ENCODE measurements around the gene CX3CL1.

DNA sequence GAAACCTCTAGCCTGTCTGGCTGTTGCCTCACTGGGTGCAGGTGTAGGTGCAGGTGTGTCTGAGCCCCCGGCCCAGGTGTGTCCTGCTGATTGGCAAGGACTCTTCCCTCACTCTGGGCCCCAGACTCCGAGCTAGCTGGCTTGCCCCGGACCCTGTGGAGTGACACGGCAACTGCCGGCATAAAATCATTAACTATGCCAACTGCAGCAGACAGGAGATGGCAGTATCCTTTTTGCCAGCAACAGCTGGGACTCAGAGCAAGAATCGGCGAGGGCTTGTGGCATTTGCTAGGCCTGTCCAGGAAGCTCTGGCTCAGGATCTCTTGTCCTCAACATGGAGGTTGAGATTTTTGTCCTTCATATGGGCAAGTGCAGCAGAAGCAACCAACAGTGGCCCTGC lies 54.1 kb downstream of the CX3CL1 start:
- TF ChIP-seq, protein P1, sequence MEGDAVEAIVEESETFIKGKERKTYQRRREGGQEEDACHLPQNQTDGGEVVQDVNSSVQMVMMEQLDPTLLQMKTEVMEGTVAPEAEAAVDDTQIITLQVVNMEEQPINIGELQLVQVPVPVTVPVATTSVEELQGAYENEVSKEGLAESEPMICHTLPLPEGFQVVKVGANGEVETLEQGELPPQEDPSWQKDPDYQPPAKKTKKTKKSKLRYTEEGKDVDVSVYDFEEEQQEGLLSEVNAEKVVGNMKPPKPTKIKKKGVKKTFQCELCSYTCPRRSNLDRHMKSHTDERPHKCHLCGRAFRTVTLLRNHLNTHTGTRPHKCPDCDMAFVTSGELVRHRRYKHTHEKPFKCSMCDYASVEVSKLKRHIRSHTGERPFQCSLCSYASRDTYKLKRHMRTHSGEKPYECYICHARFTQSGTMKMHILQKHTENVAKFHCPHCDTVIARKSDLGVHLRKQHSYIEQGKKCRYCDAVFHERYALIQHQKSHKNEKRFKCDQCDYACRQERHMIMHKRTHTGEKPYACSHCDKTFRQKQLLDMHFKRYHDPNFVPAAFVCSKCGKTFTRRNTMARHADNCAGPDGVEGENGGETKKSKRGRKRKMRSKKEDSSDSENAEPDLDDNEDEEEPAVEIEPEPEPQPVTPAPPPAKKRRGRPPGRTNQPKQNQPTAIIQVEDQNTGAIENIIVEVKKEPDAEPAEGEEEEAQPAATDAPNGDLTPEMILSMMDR (IDR thresholded peaks at IDR 0.05; ENCODE audit: poor library complexity, severe bottlenecking) = no peak
- TF ChIP-seq POLR2AphosphoS5 (IDR thresholded peaks at IDR 0.05) = no peak
- no peak for TF ChIP-seq SMC3 (conservative IDR thresholded peaks at IDR 0.05; ENCODE audit: poor library complexity)
- no peak for TF ChIP-seq EZH2 (IDR thresholded peaks at IDR 0.05; ENCODE audit: borderline replicate concordance, insufficient read depth, low read length, poor library complexity, severe bottlenecking)
- no peak for TF ChIP-seq RAD21 (conservative IDR thresholded peaks at IDR 0.05)
- no peak for TF ChIP-seq EP300 (conservative IDR thresholded peaks at IDR 0.05; ENCODE audit: poor library complexity, severe bottlenecking)
- no peak for TF ChIP-seq MXI1 (conservative IDR thresholded peaks at IDR 0.05; ENCODE audit: poor library complexity, severe bottlenecking)
- TF ChIP-seq TAF1 (IDR thresholded peaks at IDR 0.05; ENCODE audit: low read depth) = no peak
- TF ChIP-seq, protein P2, sequence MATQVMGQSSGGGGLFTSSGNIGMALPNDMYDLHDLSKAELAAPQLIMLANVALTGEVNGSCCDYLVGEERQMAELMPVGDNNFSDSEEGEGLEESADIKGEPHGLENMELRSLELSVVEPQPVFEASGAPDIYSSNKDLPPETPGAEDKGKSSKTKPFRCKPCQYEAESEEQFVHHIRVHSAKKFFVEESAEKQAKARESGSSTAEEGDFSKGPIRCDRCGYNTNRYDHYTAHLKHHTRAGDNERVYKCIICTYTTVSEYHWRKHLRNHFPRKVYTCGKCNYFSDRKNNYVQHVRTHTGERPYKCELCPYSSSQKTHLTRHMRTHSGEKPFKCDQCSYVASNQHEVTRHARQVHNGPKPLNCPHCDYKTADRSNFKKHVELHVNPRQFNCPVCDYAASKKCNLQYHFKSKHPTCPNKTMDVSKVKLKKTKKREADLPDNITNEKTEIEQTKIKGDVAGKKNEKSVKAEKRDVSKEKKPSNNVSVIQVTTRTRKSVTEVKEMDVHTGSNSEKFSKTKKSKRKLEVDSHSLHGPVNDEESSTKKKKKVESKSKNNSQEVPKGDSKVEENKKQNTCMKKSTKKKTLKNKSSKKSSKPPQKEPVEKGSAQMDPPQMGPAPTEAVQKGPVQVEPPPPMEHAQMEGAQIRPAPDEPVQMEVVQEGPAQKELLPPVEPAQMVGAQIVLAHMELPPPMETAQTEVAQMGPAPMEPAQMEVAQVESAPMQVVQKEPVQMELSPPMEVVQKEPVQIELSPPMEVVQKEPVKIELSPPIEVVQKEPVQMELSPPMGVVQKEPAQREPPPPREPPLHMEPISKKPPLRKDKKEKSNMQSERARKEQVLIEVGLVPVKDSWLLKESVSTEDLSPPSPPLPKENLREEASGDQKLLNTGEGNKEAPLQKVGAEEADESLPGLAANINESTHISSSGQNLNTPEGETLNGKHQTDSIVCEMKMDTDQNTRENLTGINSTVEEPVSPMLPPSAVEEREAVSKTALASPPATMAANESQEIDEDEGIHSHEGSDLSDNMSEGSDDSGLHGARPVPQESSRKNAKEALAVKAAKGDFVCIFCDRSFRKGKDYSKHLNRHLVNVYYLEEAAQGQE (IDR thresholded peaks at IDR 0.05; ENCODE audit: borderline replicate concordance) = no peak

Data from neural cell (in vitro differentiated cells).